Neuronal stem cell (in vitro differentiated cells): ENCODE measurements around the gene PRDM2.

ENCODE experiments used
- DNase-seq: peaks from one replicate; pipeline ENCODE4 v3.0.0-alpha.2; 2013; ENCODE audit warnings: low spot score
- H2AFZ ChIP-seq: one replicate; pipeline ENCODE4 v1.6.1; 2013; ENCODE audit warnings: mild to moderate bottlenecking, low read length, inconsistent platforms
- H2AK5ac ChIP-seq: 2 replicates; pipeline ENCODE4 v1.6.1; 2013; ENCODE audit warnings: low read depth, mild to moderate bottlenecking, inconsistent platforms, low read length, moderate library complexity, mixed read lengths
- H2BK120ac ChIP-seq: 2 replicates; pipeline ENCODE4 v1.6.1; 2013; ENCODE audit warnings: low read depth, mild to moderate bottlenecking, inconsistent platforms, low read length, moderate library complexity, mixed read lengths
- H2BK12ac ChIP-seq: one replicate; pipeline ENCODE4 v1.6.1; 2013; ENCODE audit warnings: low read length, inconsistent platforms
- H2BK15ac ChIP-seq: 2 replicates; pipeline ENCODE4 v1.6.1; 2013; ENCODE audit warnings: mild to moderate bottlenecking, low read length, inconsistent platforms, mixed read lengths
- H2BK5ac ChIP-seq: one replicate; pipeline ENCODE4 v1.6.1; 2013; ENCODE audit warnings: inconsistent platforms, mild to moderate bottlenecking, low read length, moderate library complexity
- H3K14ac ChIP-seq: one replicate; pipeline ENCODE4 v1.6.1; 2013; ENCODE audit warnings: low read length, inconsistent platforms
- H3K18ac ChIP-seq: 2 replicates; pipeline ENCODE4 v1.6.1; 2013; ENCODE audit warnings: low read length, inconsistent platforms
- H3K23ac ChIP-seq: 2 replicates; pipeline ENCODE4 v1.6.1; 2013; ENCODE audit warnings: low read depth, mild to moderate bottlenecking, mixed read lengths, low read length, inconsistent platforms; ENCODE audit not compliant: poor library complexity
- H3K27ac ChIP-seq: replicated peaks from 3 replicates; pipeline ENCODE4 v1.5.1; 2013; ENCODE audit warnings: low read length, inconsistent platforms
- H3K27me3 ChIP-seq, 3 experiments: 2 replicates each; pipeline ENCODE4 v1.6.1; 2013; ENCODE audit warnings: low read length in 3 of 3, mild to moderate bottlenecking in 2 of 3, inconsistent platforms in 1 of 3, low read depth in 1 of 3, mixed read lengths in 1 of 3, moderate library complexity in 1 of 3; ENCODE audit not compliant: control insufficient read depth in 3 of 3, insufficient read depth in 3 of 3
- H3K36me3 ChIP-seq, 2 donors: replicated peaks in 1 of 2; 2 replicates each; pipeline ENCODE4 v1.6.1; 2013; ENCODE audit warnings: low read length in 2 of 2; ENCODE audit not compliant: control insufficient read depth in 2 of 2, insufficient read depth in 2 of 2
- H3K4ac ChIP-seq: 2 replicates; pipeline ENCODE4 v1.6.1; 2013; ENCODE audit warnings: inconsistent platforms, mild to moderate bottlenecking, low read length, moderate library complexity
- H3K4me1 ChIP-seq, 2 donors: 1 replicate in 1 of 2; 2 replicates in 1 of 2; pipeline ENCODE4 v1.6.1; 2013; ENCODE audit warnings: low read length in 2 of 2, low read depth in 1 of 2; ENCODE audit not compliant: control insufficient read depth in 2 of 2, insufficient read depth in 1 of 2
- H3K4me2 ChIP-seq: one replicate; pipeline ENCODE4 v1.6.1; 2013; ENCODE audit warnings: mild to moderate bottlenecking, low read length, inconsistent platforms; ENCODE audit not compliant: insufficient read depth, poor library complexity, severe bottlenecking
- H3K4me3 ChIP-seq, 2 donors: 2 replicates each; pipeline ENCODE4 v1.5.1; 2013; ENCODE audit warnings: low read length in 2 of 2, mild to moderate bottlenecking in 2 of 2, inconsistent platforms in 1 of 2, moderate library complexity in 1 of 2
- H3K79me1 ChIP-seq: one replicate; pipeline ENCODE4 v1.6.1; 2013; ENCODE audit warnings: low read depth, mild to moderate bottlenecking, inconsistent platforms, low read length, moderate library complexity
- H3K9ac ChIP-seq: one replicate; pipeline ENCODE4 v1.6.1; 2013; ENCODE audit warnings: mild to moderate bottlenecking, low read depth, low read length, inconsistent platforms; ENCODE audit not compliant: poor library complexity
- H3K9me3 ChIP-seq, 2 donors: replicated peaks in 1 of 2; 2 replicates each; pipeline versions ENCODE3 to v1.6.1; 2013; ENCODE audit warnings: low read length in 2 of 2, mild to moderate bottlenecking in 2 of 2, inconsistent platforms in 1 of 2, low read depth in 1 of 2, mixed read lengths in 1 of 2, moderate library complexity in 1 of 2; ENCODE audit not compliant: control insufficient read depth in 2 of 2, insufficient read depth in 1 of 2
- H4K8ac ChIP-seq: one replicate; pipeline ENCODE4 v1.6.1; 2013; ENCODE audit warnings: low read depth, mild to moderate bottlenecking, inconsistent platforms, low read length, moderate library complexity
- H4K91ac ChIP-seq: one replicate; pipeline ENCODE4 v1.6.1; 2013; ENCODE audit warnings: low read length, low read depth, mild to moderate bottlenecking, inconsistent platforms; ENCODE audit not compliant: poor library complexity
- WGBS, 2 donors: extraction: QIAGEN DNeasy Blood & Tissue Kit; methylation state at CpG; one replicate each; pipeline ENCODE4 v1.1.7; 2013; ENCODE audit warnings: missing lambda C conversion rate in 2 of 2, mixed read lengths in 1 of 2; ENCODE audit not compliant: insufficient read length in 2 of 2, insufficient replicate concordance in 1 of 2; ENCODE audit errors: extremely low coverage in 2 of 2; 5-methylcytosine and 5-hydroxymethylcytosine counted together

Gene PRDM2

GRCh38 chr1:13865851-13866250 lies 165.9 kb downstream of the PRDM2 start:
- no peak for DNase-seq

GRCh38 chr1:13867603-13868002 lies 167.6 kb downstream of the PRDM2 start:
- Histone ChIP-seq H2BK15ac (no peak overlapping the region), H3K27me3 (peaks cover 0 to 18% (median 0%) of the 10 kb centered on the region in 3 experiments), H3K18ac (no peak overlapping the region), H3K14ac (no peak overlapping the region), H4K91ac (no peak overlapping the region), H2AFZ (no peak overlapping the region), H3K79me1 (no peaks in the 10 kb centered on the region), H3K36me3 (no peaks in the 10 kb centered on the region), H3K23ac (no peak overlapping the region), H3K9ac (no peak overlapping the region), H3K27ac (no peak overlapping the region), H3K4me3 (no peak overlapping the region), H2AK5ac (no peak overlapping the region), H3K9me3 (no peaks in the 10 kb centered on the region), H2BK120ac (no peak overlapping the region), H2BK12ac (no peak overlapping the region), H2BK5ac (no peak overlapping the region), H3K4me1 (peaks cover 0 to 5% of the 10 kb centered on the region in 2 donors), H3K4me2 (no peak overlapping the region), H4K8ac (no peak overlapping the region), H3K4ac (no peak overlapping the region)
- no peak for DNase-seq
- no CpG with 5 or more reads among the region's 7 CpGs for WGBS, 2 donors

More at GRCh38 chr1:13865851-13866250, 165.9 kb downstream of the PRDM2 start:
- no peak overlapping the region for H3K4me3 ChIP-seq
- H2BK5ac ChIP-seq = no peak overlapping the region
- H2AK5ac ChIP-seq = no peak overlapping the region
- no peaks in the 10 kb centered on the region for H3K36me3 ChIP-seq
- WGBS, 2 donors = no CpG with 5 or more reads among the region's 3 CpGs
- H4K8ac ChIP-seq = no peak overlapping the region
- H3K4me2 ChIP-seq = no peak overlapping the region
- no peaks in the 10 kb centered on the region for H3K79me1 ChIP-seq
- peaks cover 0 to 16% (median 0%) of the 10 kb centered on the region in 3 experiments for H3K27me3 ChIP-seq
- H4K91ac ChIP-seq = no peak overlapping the region
- no peak overlapping the region for H2BK15ac ChIP-seq
- H2AFZ ChIP-seq = no peak overlapping the region
- no peak overlapping the region for H2BK12ac ChIP-seq
- no peak overlapping the region for H2BK120ac ChIP-seq
- no peak overlapping the region for H3K23ac ChIP-seq
- no peak overlapping the region for H3K14ac ChIP-seq
- peaks cover 0 to 5% of the 10 kb centered on the region in 2 donors for H3K4me1 ChIP-seq
- no peak overlapping the region for H3K18ac ChIP-seq
- H3K9ac ChIP-seq = no peak overlapping the region
- H3K9me3 ChIP-seq = no peaks in the 10 kb centered on the region
- H3K27ac ChIP-seq = no peak overlapping the region
- H3K4ac ChIP-seq = no peak overlapping the region

- Histone ChIP-seq H2BK12ac (no peak overlapping the region), H4K91ac (no peak overlapping the region), H3K23ac (no peak overlapping the region), H2BK120ac (no peak overlapping the region), H2BK5ac (no peak overlapping the region), H2AFZ (no peak overlapping the region), H3K18ac (no peak overlapping the region), H3K27ac (no peak overlapping the region), H2AK5ac (no peak overlapping the region), H3K36me3 (no peaks in the 10 kb centered on the region), H3K4me2 (no peak overlapping the region), H3K4me1 (peaks cover 0 to 5% of the 10 kb centered on the region in 2 donors), H3K9me3 (no peaks in the 10 kb centered on the region), H4K8ac (no peak overlapping the region), H3K27me3 (peaks cover 0 to 18% (median 0%) of the 10 kb centered on the region in 3 experiments), H3K4me3 (no peak overlapping the region), H3K79me1 (no peaks in the 10 kb centered on the region), H3K14ac (no peak overlapping the region), H2BK15ac (no peak overlapping the region), H3K9ac (no peak overlapping the region), H3K4ac (no peak overlapping the region)
- no CpG with 5 or more reads among the region's 7 CpGs for WGBS, 2 donors
- DNase-seq = no peak
Observed at GRCh38 chr1:13869172-13869797, 169.3 kb downstream of the PRDM2 start.

GRCh38 chr1:13871413-13871812 lies 171.4 kb downstream of the PRDM2 start:
- DNase-seq = no peak
- no peak overlapping the region for H2AFZ ChIP-seq
- H3K9me3 ChIP-seq = peaks cover 0 to 2% of the 10 kb centered on the region in 2 donors
- H4K8ac ChIP-seq = no peak overlapping the region
- no peak overlapping the region for H4K91ac ChIP-seq
- H3K4me1 ChIP-seq = peaks cover 0 to 5% of the 10 kb centered on the region in 2 donors
- no peak overlapping the region for H3K4me2 ChIP-seq
- peaks cover 0 to 14% (median 0%) of the 10 kb centered on the region in 3 experiments for H3K27me3 ChIP-seq
- no peak overlapping the region for H2BK15ac ChIP-seq
- no peaks in the 10 kb centered on the region for H3K36me3 ChIP-seq
- no peak overlapping the region for H2AK5ac ChIP-seq
- no peak overlapping the region for H2BK12ac ChIP-seq
- no peak overlapping the region for H3K9ac ChIP-seq
- H3K79me1 ChIP-seq = no peaks in the 10 kb centered on the region
- no peak overlapping the region for H3K23ac ChIP-seq
- WGBS, 2 donors = no CpG with 5 or more reads among the region's 2 CpGs
- H3K14ac ChIP-seq = no peak overlapping the region
- H2BK120ac ChIP-seq = no peak overlapping the region
- no peak overlapping the region for H2BK5ac ChIP-seq
- H3K18ac ChIP-seq = no peak overlapping the region
- H3K4ac ChIP-seq = no peak overlapping the region
- H3K4me3 ChIP-seq = no peak overlapping the region
- H3K27ac ChIP-seq = no peak overlapping the region
